Nephron (organoid): ENCODE data around the gene SMG5.

Source experiments
- H3K27ac Mint-ChIP-seq, 3 experiments: 2 replicates each; pipeline ENCODE4 v1.8.0; 2020; ENCODE audit warnings: mixed read lengths in 3 of 3, mild to moderate bottlenecking in 2 of 3, moderate library complexity in 1 of 3
- H3K27me3 Mint-ChIP-seq: 2 replicates; pipeline ENCODE4 v1.8.0; 2021; ENCODE audit warnings: low read depth, mild to moderate bottlenecking, moderate library complexity, mixed read lengths
- H3K36me3 Mint-ChIP-seq: 2 replicates; pipeline ENCODE4 v1.8.0; 2020; ENCODE audit warnings: low read depth, mixed read lengths
- H3K4me1 Mint-ChIP-seq: 2 replicates; pipeline ENCODE4 v1.8.0; 2020; ENCODE audit warnings: mixed read lengths
- H3K4me3 Mint-ChIP-seq, 3 experiments: 2 replicates each; pipeline ENCODE4 v1.8.0; 2020; ENCODE audit warnings: mild to moderate bottlenecking in 3 of 3, mixed read lengths in 3 of 3, moderate library complexity in 2 of 3
- H3K9me3 Mint-ChIP-seq: 2 replicates; pipeline ENCODE4 v1.8.0; 2020; ENCODE audit warnings: mixed read lengths
- CTCF ChIP-seq, 3 experiments: fragments of 200-600 bp; sonication (generic); IDR thresholded peaks; one replicate each; pipeline ENCODE4 v1.5.0; 2021; ENCODE audit warnings: antibody characterized with exemption in 3 of 3; ENCODE audit not compliant: unreplicated experiment in 3 of 3

Gene SMG5

GRCh38 chr1:156284112-156284511, 1.5 kb upstream of the SMG5 start, which contains the start of gene TMEM79:
Gene TMEM79, plus strand, starts transcription at chr1:156284325. Its CDS starts 902 bp downstream, at chr1:156285227.
- peaks cover 5% of the 10 kb centered on the region for H3K36me3 Mint-ChIP-seq
- TF ChIP-seq CTCF (IDR thresholded peaks at IDR 0.05; ENCODE audit: unreplicated experiment in 3 of 3): no peak
- H3K9me3 Mint-ChIP-seq: no peaks in the 10 kb centered on the region
- H3K4me1 Mint-ChIP-seq: peaks cover 33% of the 10 kb centered on the region
- peak within 1 kb of the TSS; percentile 89 to 94 (median 92) for H3K27ac Mint-ChIP-seq
- H3K27me3 Mint-ChIP-seq: no peaks in the 10 kb centered on the region
- peak within 1 kb of the TSS; percentile 91 to 96 (median 93) for H3K4me3 Mint-ChIP-seq

GRCh38 chr1:156283521-156283920, 896 bp upstream of the SMG5 start:
- H3K27ac Mint-ChIP-seq: peak overlapping the region; percentile 89 to 94 (median 92)
- H3K27me3 Mint-ChIP-seq: no peaks in the 10 kb centered on the region
- peaks cover 3% of the 10 kb centered on the region for H3K36me3 Mint-ChIP-seq
- H3K4me1 Mint-ChIP-seq: peaks cover 33% of the 10 kb centered on the region
- no peaks in the 10 kb centered on the region for H3K9me3 Mint-ChIP-seq
- no peak for TF ChIP-seq CTCF (IDR thresholded peaks at IDR 0.05; ENCODE audit: unreplicated experiment in 3 of 3)
- H3K4me3 Mint-ChIP-seq: peak overlapping the region; percentile 91 to 96 (median 93)

GRCh38 chr1:156281693-156282478, 739 bp downstream of the SMG5 start:
- Mint-ChIP-seq H3K4me3 (peak overlapping the region; percentile 91 to 96 (median 93)), H3K36me3 (peaks cover 20% of the 10 kb centered on the region), H3K4me1 (peaks cover 33% of the 10 kb centered on the region), H3K27me3 (no peaks in the 10 kb centered on the region), H3K9me3 (no peaks in the 10 kb centered on the region), H3K27ac (peak overlapping the region; percentile 89 to 97 (median 94))
- TF ChIP-seq CTCF (IDR thresholded peaks at IDR 0.05; ENCODE audit: unreplicated experiment in 3 of 3): no peak

GRCh38 chr1:156281281-156281680, 1.3 kb downstream of the SMG5 start:
- Mint-ChIP-seq H3K27ac (peak overlapping the region in 2 of 3 experiments; percentile 94 to 97), H3K4me3 (peak overlapping the region; percentile 91 to 96 (median 93)), H3K9me3 (no peaks in the 10 kb centered on the region), H3K4me1 (peaks cover 33% of the 10 kb centered on the region), H3K27me3 (no peaks in the 10 kb centered on the region), H3K36me3 (peaks cover 26% of the 10 kb centered on the region)
- TF ChIP-seq CTCF (IDR thresholded peaks at IDR 0.05; ENCODE audit: unreplicated experiment in 3 of 3): no peak

GRCh38 chr1:156279837-156280236, 2.8 kb downstream of the SMG5 start:
- Mint-ChIP-seq H3K27ac (peak overlapping the region in 1 of 3 experiments; percentile 34), H3K4me3 (peak overlapping the region; percentile 69 to 82 (median 74)), H3K4me1 (peaks cover 33% of the 10 kb centered on the region), H3K9me3 (no peaks in the 10 kb centered on the region), H3K36me3 (peaks cover 37% of the 10 kb centered on the region), H3K27me3 (no peaks in the 10 kb centered on the region)
- TF ChIP-seq CTCF (IDR thresholded peaks at IDR 0.05; ENCODE audit: unreplicated experiment in 3 of 3): no peak
